Bronchial epithelial cell (primary cell): Measurements from ENCODE around the gene VARS1. TPM values are rescaled to one million over a fixed set of nuclear protein-coding genes. Genes with fewer than 3 reads are reported as not detected.
A peak's percentile ranks its signal among the peaks of the same experiment; 100 is the strongest.
"Not testable (repeated sequence)": the region's sequence is repeated elsewhere in the genome, so short reads cannot be mapped to it uniquely, and the experiment has no call there.

ENCODE experiments used
- DNase-seq: peaks from one replicate; pipeline ENCODE4 v3.0.0-alpha.2; 2010; ENCODE audit warnings: low read depth
- FAIRE-seq: peaks from 2 replicates; lab custom pipeline; 2011; peaks lifted over from hg19 to GRCh38; lab: Jason Lieb, UNC
- H3K27me3 ChIP-seq: 2 replicates; pipeline ENCODE4 v1.5.1; 2011; ENCODE audit warnings: low read length; ENCODE audit not compliant: control insufficient read depth, insufficient read depth
- H3K36me3 ChIP-seq: 2 replicates; pipeline ENCODE4 v1.5.1; 2011; ENCODE audit warnings: low read length; ENCODE audit not compliant: control insufficient read depth, insufficient read depth
- H3K4me3 ChIP-seq: 2 replicates; pipeline ENCODE4 v1.5.1; 2011; ENCODE audit warnings: mild to moderate bottlenecking, low read depth, low read length, control low read depth
- CTCF ChIP-seq: IDR thresholded peaks from 2 replicates; pipeline ENCODE4 v1.5.1; 2011; ENCODE audit warnings: mild to moderate bottlenecking, moderate library complexity, low read length, control low read depth, inconsistent platforms; ENCODE audit not compliant: insufficient read depth, severe bottlenecking
- total RNA-seq: library from RNA; depleted of rRNA; stranded (reverse); fragments of >200 nt; gene quantifications from 2 replicates; pipeline ENCODE4 v1.2.1, GENCODE V29; 2014

Gene VARS1
- total RNA-seq, 1 donor from 2014 or later: 53.2 TPM

GRCh38 chr6:31815025-31815838 is 19.7 kb upstream of the VARS1 start, which contains the start of the genes HSPA1A and HSPA1L:
Gene HSPA1A, plus strand, starts transcription at chr6:31815543. Its CDS starts 214 bp downstream, at chr6:31815757.
Gene HSPA1L, minus strand, starts transcription at chr6:31815283. Its CDS starts 3,311 bp downstream, at chr6:31811972.
- FAIRE-seq: no peak
- DNase-seq: peak; percentile 87

DNA sequence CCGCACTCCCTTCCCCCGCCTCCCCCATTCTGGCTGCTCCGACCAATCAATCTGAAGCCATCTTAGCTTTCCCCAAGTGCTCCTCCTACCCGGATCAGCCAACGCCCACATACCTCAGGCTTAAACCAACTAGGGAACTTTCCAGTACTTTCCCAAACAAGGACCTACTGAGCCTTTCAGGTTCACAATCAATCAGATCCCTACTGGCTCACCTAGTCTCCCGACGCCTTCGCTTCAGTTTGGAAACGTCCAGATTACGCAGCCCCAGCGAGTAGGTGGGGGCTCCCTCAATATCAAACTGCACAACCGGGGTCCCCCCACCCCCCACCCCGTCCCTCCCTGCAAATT is 19.1 kb upstream of the VARS1 start:
- no peak for FAIRE-seq
- no peak for TF ChIP-seq CTCF
- peak; percentile 98 for DNase-seq
- no peaks in the 10 kb centered on the region for H3K27me3 ChIP-seq
- no peaks in the 10 kb centered on the region for H3K36me3 ChIP-seq
- peak overlapping the region; percentile 51 for H3K4me3 ChIP-seq

More at GRCh38 chr6:31815025-31815838, 19.7 kb upstream of the VARS1 start, which contains the start of the genes HSPA1A and HSPA1L:
- Histone ChIP-seq H3K4me3 (peak within 1 kb of the TSS; percentile 51), H3K36me3 (no peaks in the 10 kb centered on the region), H3K27me3 (no peaks in the 10 kb centered on the region)
- TF ChIP-seq CTCF: no peak

- TF ChIP-seq CTCF: no peak
- no peak for FAIRE-seq
- no peak for DNase-seq
- Histone ChIP-seq H3K36me3 (no peaks in the 10 kb centered on the region), H3K4me3 (no peak overlapping the region), H3K27me3 (no peaks in the 10 kb centered on the region)
Observed at GRCh38 chr6:31813465-31813849, 17.9 kb upstream of the VARS1 start.

- TF ChIP-seq CTCF: no peak
- FAIRE-seq: no peak
- Histone ChIP-seq H3K27me3 (no peaks in the 10 kb centered on the region), H3K36me3 (no peaks in the 10 kb centered on the region), H3K4me3 (no peak overlapping the region)
- DNase-seq: no peak
Observed at GRCh38 chr6:31811645-31812044, 16.1 kb upstream of the VARS1 start.

DNA sequence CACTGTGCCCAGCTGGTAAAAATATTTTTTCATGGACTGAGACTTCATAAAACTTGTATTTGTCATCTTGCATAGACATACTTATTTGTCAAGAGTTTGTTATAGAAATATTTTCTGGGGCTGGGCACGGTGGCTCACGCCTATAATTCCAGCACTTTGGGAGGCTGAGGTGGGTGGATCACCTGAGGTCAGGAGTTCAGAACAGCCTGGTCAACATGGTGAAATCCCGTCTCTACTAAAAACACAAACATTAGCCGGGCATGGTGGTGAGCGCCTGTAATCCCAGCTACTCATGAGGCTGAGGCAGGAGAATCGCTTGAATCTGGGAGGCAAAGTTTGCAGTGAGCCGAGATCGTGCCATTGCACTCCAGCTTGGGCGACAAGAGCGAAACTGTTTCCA is 13.0 kb upstream of the VARS1 start:
- H3K27me3 ChIP-seq, DNase-seq, FAIRE-seq, H3K4me3 ChIP-seq, H3K36me3 ChIP-seq: not testable (repeated sequence)

DNA sequence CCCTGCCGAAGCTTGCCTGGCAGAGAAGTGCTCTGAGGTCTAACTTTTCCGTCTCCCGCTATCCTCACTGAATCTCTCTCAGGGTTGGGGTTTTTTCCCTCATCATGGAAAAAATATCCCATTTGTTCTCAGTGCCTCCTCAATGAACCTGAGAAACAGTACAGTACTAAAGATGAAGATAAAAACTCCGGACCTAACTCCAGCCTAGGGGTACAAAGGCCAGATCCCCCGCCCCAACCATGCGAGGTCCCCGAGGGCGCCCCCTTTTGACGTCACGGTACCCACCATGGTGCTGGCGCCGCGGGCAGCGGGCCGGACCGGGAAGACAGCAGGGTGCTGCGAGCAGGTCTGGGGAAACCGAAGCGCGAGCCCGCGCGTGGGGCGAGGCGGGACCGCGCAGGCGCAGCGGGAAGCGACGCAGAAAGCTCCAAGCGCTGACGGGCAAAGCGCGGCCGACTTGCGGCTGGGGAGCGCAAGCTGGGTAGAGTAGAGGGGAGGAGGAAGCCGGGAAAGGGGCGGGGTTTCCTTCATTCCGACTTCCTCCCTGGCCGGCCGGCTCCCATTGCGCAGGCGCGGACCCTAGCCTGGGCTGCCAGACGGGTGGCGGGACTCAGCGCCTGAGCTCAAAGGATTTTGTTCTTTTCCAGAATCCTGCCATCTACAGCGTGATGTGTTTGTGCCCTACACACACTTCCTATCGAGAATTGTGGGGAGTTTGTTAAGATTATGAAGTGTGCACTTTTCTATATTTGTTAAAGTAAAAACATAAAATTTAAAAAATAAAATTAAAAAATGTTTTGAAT is 11.1 kb upstream of the VARS1 start, which contains the start of gene LSM2:
Gene LSM2 (minus strand): TSS at position 497 of the 803 bp plus-strand sequence. CDS start 209 bp downstream, at position 288.
- Histone ChIP-seq H3K36me3 (no peaks in the 10 kb centered on the region), H3K27me3 (no peaks in the 10 kb centered on the region), H3K4me3 (peak within 1 kb of the TSS; percentile 60)
- peak; percentile 25 for TF ChIP-seq CTCF
- FAIRE-seq (no peak), DNase-seq (peak; percentile 88)
